ENCODE results near the gene MIEF2. TPM values are rescaled to one million over a fixed set of nuclear protein-coding genes. Genes with fewer than 3 reads are reported as not detected.

MIEF2 gene
- total and polyA plus RNA-seq, 12 donors = 18.9 to 43.4 (median 31.4) TPM

- H3K4me1 ChIP-seq = peaks cover 12 to 49% (median 38%) of the 10 kb centered on the region in 9 donors
- ATAC-seq (peak in 3 of 8 donors; percentile 16 to 24 (median 22)), DNase-seq (peak; percentile 50 to 61)
- WGBS, 2 donors = 79 to 82% methylated on average over 12 of the region's 12 CpGs
- intact Hi-C loops (cut with DNase I) = loop anchor here in 1 of 10 donors (5.0 kb wide), 1 partner anchor 55 kb away; the partner anchor contains the start of gene SMCR8
- no peak for TF ChIP-seq CTCF (IDR thresholded peaks at IDR 0.05)
- no peaks in the 10 kb centered on the region for H3K9me3 ChIP-seq
- peak overlapping the region in 9 of 10 donors; percentile 92 to 99 (median 97) for H3K27ac ChIP-seq
- H3K4me3 ChIP-seq = peak overlapping the region in 4 of 10 donors; percentile 7 to 88 (median 46)
- no peaks in the 10 kb centered on the region for H3K27me3 ChIP-seq
- peaks cover 0 to 46% (median 26%) of the 10 kb centered on the region in 9 donors for H3K36me3 ChIP-seq
Measured at GRCh38 chr17:18262641-18263040, 2.2 kb downstream of the MIEF2 start.

GRCh38 chr17:18263885-18264682 is 3.6 kb downstream of the MIEF2 start:
- no peak overlapping the region for H3K4me3 ChIP-seq
- TF ChIP-seq CTCF (IDR thresholded peaks at IDR 0.05) = no peak
- no peaks in the 10 kb centered on the region for H3K27me3 ChIP-seq
- intact Hi-C loops (cut with DNase I) = loop anchor here in 1 of 10 donors (5.0 kb wide), 1 partner anchor 53 kb away; the partner anchor contains the start of gene SMCR8
- no peaks in the 10 kb centered on the region for H3K9me3 ChIP-seq
- H3K4me1 ChIP-seq = peaks cover 12 to 41% (median 35%) of the 10 kb centered on the region in 9 donors
- DNase-seq (no peak), ATAC-seq (no peak)
- no peak overlapping the region for H3K27ac ChIP-seq
- H3K36me3 ChIP-seq = peaks cover 0 to 46% (median 26%) of the 10 kb centered on the region in 9 donors
- WGBS, 2 donors = 92 to 95% methylated on average over 49 to 50 of the region's 50 CpGs

GRCh38 chr17:18267366-18267765 is 6.9 kb downstream of the MIEF2 start:
- TF ChIP-seq CTCF (IDR thresholded peaks at IDR 0.05) = no peak
- intact Hi-C loops (cut with DNase I) = no loop called here
- H3K4me1 ChIP-seq = peaks cover 0 to 16% (median 8%) of the 10 kb centered on the region in 9 donors
- H3K36me3 ChIP-seq = peaks cover 0 to 50% (median 26%) of the 10 kb centered on the region in 9 donors
- 83 to 86% methylated on average over 10 of the region's 10 CpGs for WGBS, 2 donors
- H3K27me3 ChIP-seq = no peaks in the 10 kb centered on the region
- no peak overlapping the region for H3K4me3 ChIP-seq
- no peaks in the 10 kb centered on the region for H3K9me3 ChIP-seq
- DNase-seq (no peak), ATAC-seq (no peak)
- no peak overlapping the region for H3K27ac ChIP-seq

- WGBS, 2 donors = 54% methylated on average over 14 of the region's 14 CpGs
Measured at GRCh38 chr17:18267927-18268711, 7.7 kb downstream of the MIEF2 start.

More at GRCh38 chr17:18267927-18268711, 7.7 kb downstream of the MIEF2 start:
- Histone ChIP-seq H3K9me3 (no peaks in the 10 kb centered on the region), H3K4me1 (peaks cover 0 to 8% (median 2%) of the 10 kb centered on the region in 9 donors), H3K27ac (no peak overlapping the region), H3K36me3 (peaks cover 0 to 52% (median 24%) of the 10 kb centered on the region in 9 donors), H3K4me3 (no peak overlapping the region), H3K27me3 (no peaks in the 10 kb centered on the region)
- no peak for TF ChIP-seq CTCF (IDR thresholded peaks at IDR 0.05)
- intact Hi-C loops (cut with DNase I) = no loop called here
- ATAC-seq (peak in 3 of 8 donors; percentile 16 to 19 (median 18)), DNase-seq (no peak)

Data from heart right ventricle (tissue), 16 donors.